IMR-90 (cell line): ENCODE measurements around the gene ATG101. TPM values are rescaled to one million over a fixed set of nuclear protein-coding genes. Genes with fewer than 3 reads are reported as not detected.

Source experiments
- ATAC-seq: fragments of 200-7000 bp; cut with Tn5 transposase; 2 replicates; pipeline ENCODE4 v1.9.1; 2020; ENCODE audit warnings: low read depth, mild to moderate bottlenecking, moderate library complexity
- Bru-seq: library from RNA; stranded (reverse); fragments of 400-500 nt; gene quantifications from one replicate; lab custom pipeline; 2021; lab: Mats Ljungman, UMichigan
- BruChase-seq, 2 experiments: library from RNA; stranded (reverse); fragments of 400-500 nt; gene quantifications; one replicate each; lab custom pipeline; 2021; lab: Mats Ljungman, UMichigan
- BruUV-seq: library from RNA; stranded (reverse); fragments of 400-500 nt; replicated peaks from 2 replicates; lab custom pipeline; 2021; lab: Mats Ljungman, UMichigan
- CTCF ChIA-PET: fragments of 300-600 bp; formaldehyde crosslinking; extraction: SDS; loops from one replicate; lab custom pipeline; 2021; ENCODE audit warnings: antibody characterized with exemption; lab: Yijun Ruan, JAX
- POLR2A ChIA-PET: fragments of 300-600 bp; sonication (Branson Sonifier 250); formaldehyde crosslinking; loops from one replicate; lab custom pipeline; 2022; ENCODE audit warnings: antibody characterized with exemption; ENCODE audit not compliant: unreplicated experiment; lab: Charles Lee
- DNase-seq: peaks from one replicate; pipeline ENCODE4 v3.0.0; 2013
- H2AFZ ChIP-seq: replicated peaks from 2 replicates; pipeline ENCODE3; 2013; ENCODE audit warnings: low read length, mild to moderate bottlenecking; ENCODE audit not compliant: poor library complexity
- H2AK5ac ChIP-seq: 2 replicates; pipeline ENCODE4 v1.6.1; 2013; ENCODE audit warnings: low read depth, low read length, inconsistent platforms
- H2AK9ac ChIP-seq: replicated peaks from 2 replicates; pipeline ENCODE3; 2013; ENCODE audit warnings: mild to moderate bottlenecking, low read depth, low read length, moderate library complexity; ENCODE audit not compliant: poor library complexity
- H2BK120ac ChIP-seq: 2 replicates; pipeline ENCODE4 v1.6.1; 2013; ENCODE audit warnings: low read depth, low read length, inconsistent platforms
- H2BK15ac ChIP-seq: 3 replicates; pipeline ENCODE4 v1.6.1; 2013; ENCODE audit warnings: low read depth, low read length, inconsistent platforms
- H2BK20ac ChIP-seq: 2 replicates; pipeline ENCODE4 v1.6.1; 2013; ENCODE audit warnings: low read depth, mild to moderate bottlenecking, inconsistent platforms, low read length, moderate library complexity
- H2BK5ac ChIP-seq: 2 replicates; pipeline ENCODE4 v1.6.1; 2013; ENCODE audit warnings: mild to moderate bottlenecking, low read depth, low read length, inconsistent platforms; ENCODE audit not compliant: poor library complexity, severe bottlenecking
- H3K14ac ChIP-seq: replicated peaks from 2 replicates; pipeline ENCODE4 v1.6.1; 2013; ENCODE audit warnings: low read depth, low read length, inconsistent platforms
- H3K18ac ChIP-seq: 2 replicates; pipeline ENCODE4 v1.6.1; 2013; ENCODE audit warnings: low read depth, low read length, control low read depth
- H3K23ac ChIP-seq: 2 replicates; pipeline ENCODE4 v1.6.1; 2013; ENCODE audit warnings: low read depth, low read length, inconsistent platforms
- H3K27ac ChIP-seq: 2 replicates; pipeline ENCODE4 v1.5.1; 2013; ENCODE audit warnings: mild to moderate bottlenecking, control low read depth, low read length; ENCODE audit not compliant: insufficient read depth
- H3K27me3 ChIP-seq: 2 replicates; pipeline ENCODE4 v1.6.1; 2013; ENCODE audit warnings: low read length; ENCODE audit not compliant: control insufficient read depth, insufficient read depth
- H3K36me3 ChIP-seq: 2 replicates; pipeline ENCODE4 v1.6.1; 2013; ENCODE audit warnings: low read length, mixed read lengths; ENCODE audit not compliant: control insufficient read depth, insufficient read depth
- H3K4ac ChIP-seq: 2 replicates; pipeline ENCODE4 v1.6.1; 2013; ENCODE audit warnings: low read depth, low read length, inconsistent platforms
- H3K4me1 ChIP-seq: 2 replicates; pipeline ENCODE4 v1.6.1; 2013; ENCODE audit warnings: low read length, mixed read lengths; ENCODE audit not compliant: control insufficient read depth, insufficient read depth
- H3K4me2 ChIP-seq: 2 replicates; pipeline ENCODE4 v1.6.1; 2013; ENCODE audit warnings: low read depth, mild to moderate bottlenecking, control low read depth, low read length, moderate library complexity
- H3K4me3 ChIP-seq: 2 replicates; pipeline ENCODE4 v1.5.1; 2013; ENCODE audit warnings: low read depth, mild to moderate bottlenecking, control low read depth, low read length, moderate library complexity; ENCODE audit not compliant: insufficient read depth
- H3K56ac ChIP-seq: 2 replicates; pipeline ENCODE4 v1.6.1; 2013; ENCODE audit warnings: low read length, inconsistent platforms; ENCODE audit not compliant: insufficient read depth; ENCODE audit errors: extremely low read depth
- H3K79me1 ChIP-seq, 2 experiments: 2 replicates each; pipeline ENCODE4 v1.6.1; 2013; ENCODE audit warnings: low read length in 2 of 2, inconsistent platforms in 1 of 2, low read depth in 1 of 2
- H3K9ac ChIP-seq: 2 replicates; pipeline ENCODE4 v1.6.1; 2013; ENCODE audit warnings: low read depth, low read length, control low read depth
- H3K9me1 ChIP-seq: 2 replicates; pipeline ENCODE4 v1.6.1; 2013; ENCODE audit warnings: low read length, inconsistent platforms; ENCODE audit not compliant: insufficient read depth
- H3K9me3 ChIP-seq: 2 replicates; pipeline ENCODE4 v1.6.1; 2013; ENCODE audit warnings: low read length; ENCODE audit not compliant: control insufficient read depth, insufficient read depth
- H4K20me1 ChIP-seq: 2 replicates; pipeline ENCODE4 v1.6.1; 2013; ENCODE audit warnings: low read length, inconsistent platforms; ENCODE audit not compliant: insufficient read depth
- H4K5ac ChIP-seq: 2 replicates; pipeline ENCODE4 v1.6.1; 2013; ENCODE audit warnings: mild to moderate bottlenecking, low read depth, low read length, control low read depth
- H4K8ac ChIP-seq, 2 experiments: 2 replicates each; pipeline ENCODE4 v1.6.1; 2013; ENCODE audit warnings: low read depth in 2 of 2, low read length in 2 of 2, control low read depth in 1 of 2, inconsistent platforms in 1 of 2
- H4K91ac ChIP-seq: 2 replicates; pipeline ENCODE4 v1.6.1; 2013; ENCODE audit warnings: low read depth, low read length, inconsistent platforms; ENCODE audit not compliant: insufficient read depth
- BHLHE40 ChIP-seq: fragments of 150-350 bp; IDR thresholded peaks from 2 replicates; pipeline ENCODE4 v1.6.1; 2016; ENCODE audit warnings: mild to moderate bottlenecking, low read depth, low read length
- CHD1 ChIP-seq: IDR thresholded peaks from 2 replicates; pipeline ENCODE4 v1.6.1; 2012; ENCODE audit warnings: low read depth, low read length, improper control_type of control experiment
- CTCF ChIP-seq: conservative IDR thresholded peaks from 2 replicates; pipeline ENCODE4 v1.5.1; 2012; ENCODE audit warnings: mild to moderate bottlenecking, low read depth, low read length, improper control_type of control experiment
- ELK1 ChIP-seq: fragments of 150-350 bp; IDR thresholded peaks from 2 replicates; pipeline ENCODE4 v1.6.1; 2016; ENCODE audit warnings: low read depth, mild to moderate bottlenecking, low read length, moderate library complexity, borderline replicate concordance
- FOS ChIP-seq: fragments of 150-350 bp; IDR thresholded peaks from 2 replicates; pipeline ENCODE4 v1.6.1; 2016; ENCODE audit warnings: low read depth, low read length
- MAFK ChIP-seq: IDR thresholded peaks from 2 replicates; pipeline ENCODE4 v1.6.1; 2012; ENCODE audit warnings: low read depth, low read length, improper control_type of control experiment
- MAZ ChIP-seq: IDR thresholded peaks from 2 replicates; pipeline ENCODE4 v1.6.1; 2012; ENCODE audit warnings: low read depth, mild to moderate bottlenecking, low read length, improper control_type of control experiment, moderate library complexity, borderline replicate concordance
- MXI1 ChIP-seq: IDR thresholded peaks from 2 replicates; pipeline ENCODE4 v1.6.1; 2012; ENCODE audit warnings: low read depth, mild to moderate bottlenecking, low read length, moderate library complexity, borderline replicate concordance
- POLR2A ChIP-seq: IDR thresholded peaks from 2 replicates; pipeline ENCODE4 v1.6.1; 2012; ENCODE audit warnings: mild to moderate bottlenecking, low read depth, low read length
- RAD21 ChIP-seq: IDR thresholded peaks from 2 replicates; pipeline ENCODE4 v1.6.1; 2012; ENCODE audit warnings: low read length, improper control_type of control experiment
- RFX5 ChIP-seq: IDR thresholded peaks from 2 replicates; pipeline ENCODE4 v1.8.0; 2012; ENCODE audit warnings: low read depth, mild to moderate bottlenecking, low read length, moderate library complexity
- SMC3 ChIP-seq: fragments of 150-350 bp; IDR thresholded peaks from 2 replicates; pipeline ENCODE4 v1.6.1; 2016; ENCODE audit warnings: low read depth, mild to moderate bottlenecking, antibody characterized with exemption, low read length, moderate library complexity
- WGBS, 2 experiments: methylation state at CpG; one replicate each; pipeline versions ENCODE4 v1.1.5 to v1.1.7; 2013; ENCODE audit warnings: missing lambda C conversion rate in 2 of 2; ENCODE audit not compliant: insufficient read length in 1 of 2; ENCODE audit errors: extremely low coverage in 2 of 2; 5-methylcytosine and 5-hydroxymethylcytosine counted together
- dilution Hi-C: fragments of 300-500 bp; cut with HindIII; formaldehyde crosslinking; loops from one replicate; pipeline ENCODE4 v1.14.3; 2018; ENCODE audit warnings: low sequenced_read_pairs; ENCODE audit not compliant: unreplicated experiment
- in situ Hi-C: fragments of 300-500 bp; cut with MboI; formaldehyde crosslinking; loops from 3 replicates; pipeline ENCODE4 v1.14.3; 2019; ENCODE audit warnings: low sequenced_read_pairs, inconsistent platforms, mixed read lengths
- intact Hi-C: fragments of 100-400 bp; cut with micrococcal nuclease; formaldehyde crosslinking; loops from 2 replicates; pipeline ENCODE4 v1.10.0; 2022
- long read RNA-seq: library from polyadenylated mRNA; unstranded; transcript quantifications from one replicate; pipeline ENCODE4 v2.0.0, GENCODE V29; 2021; ENCODE audit not compliant: unreplicated experiment
- polyA plus RNA-seq, 3 experiments: library from polyadenylated mRNA; depleted of rRNA; stranded (reverse); fragments of >200 nt; gene quantifications; 2 replicates each; pipeline ENCODE4 v1.2.3, GENCODE V29; 2012; ENCODE audit warnings: low replicate concordance in 1 of 3
- total RNA-seq: library from RNA; depleted of rRNA; stranded (reverse); fragments of >200 nt; gene quantifications from 2 replicates; pipeline ENCODE4 v1.2.3, GENCODE V29; 2012; rRNA removed

Gene ATG101
- 158 and 167 TPM in 2 replicates for total RNA-seq
- polyA plus RNA-seq (2012; rRNA removed), result 93.9 and 113 TPM in 2 replicates
- polyA plus RNA-seq (2012; cell fraction: cytosol; rRNA removed), result 181 and 193 TPM in 2 replicates
- 267 and 321 TPM in 2 replicates for polyA plus RNA-seq (2012; cell fraction: nucleus; rRNA removed; ENCODE audit: low replicate concordance)
- Bru-seq, nascent RNA, result percentile 91 among the genes with signal in this experiment
- BruChase-seq, experiment 1, labeled RNA remaining after a 6-hour chase, result percentile 66 among the genes with signal in this experiment
- BruChase-seq, experiment 2, labeled RNA remaining after a 2-hour chase, result percentile 73 among the genes with signal in this experiment
- long read RNA-seq, transcript ATG101-207 (4 exons, 846 nt), result minor isoform, 11 of 113 reads
- long read RNA-seq, transcript ATG101-201 (4 exons, 1,439 nt), result major isoform, 88 of 113 reads
- long read RNA-seq, partial matches to known transcripts, result 8 of 113 reads
- long read RNA-seq, other reads (novel, unspliced or antisense), result 5 of 113 reads

GRCh38 chr12:52069327-52070184 is at the start of gene ATG101:
Gene ATG101, plus strand, starts transcription at chr12:52069978. Its CDS starts 3,673 bp downstream, at chr12:52073651.
- peaks cover 25% of the 10 kb centered on the region for H3K9me1 ChIP-seq
- 0% methylated on average over 8 of the region's 60 CpGs; no CpG with 5 or more reads in 1 of the 2 experiments for WGBS, 2 experiments
- H3K14ac ChIP-seq, result peak within 1 kb of the TSS; percentile 100
- H4K5ac ChIP-seq, result peak within 1 kb of the TSS; percentile 90
- H3K4me2 ChIP-seq, result peak within 1 kb of the TSS; percentile 99
- ChIA-PET POLR2A (no interaction called here), CTCF (interaction anchor here (1.0 to 1.9 kb wide), 4 partner anchors 13 to 76 kb away, joined by 3 to 9 read pairs (median 6); no protein-coding TSS in a partner anchor)
- H3K27ac ChIP-seq, result peak within 1 kb of the TSS; percentile 89
- H3K9ac ChIP-seq, result peak within 1 kb of the TSS; percentile 88
- ATAC-seq (peak; percentile 98), DNase-seq (peak; percentile 96)
- peak within 1 kb of the TSS; percentile 96 for H2AK5ac ChIP-seq
- H4K91ac ChIP-seq, result peak within 1 kb of the TSS; percentile 100
- H3K9me3 ChIP-seq, result no peaks in the 10 kb centered on the region
- H3K23ac ChIP-seq, result peak within 1 kb of the TSS; percentile 95
- peak within 1 kb of the TSS; percentile 100 for H2BK120ac ChIP-seq
- TF ChIP-seq CHD1, result no peak; the same call in none of the 2 replicates
- TF ChIP-seq POLR2A, result peak; percentile 90
- peak; percentile 31 for TF ChIP-seq RAD21
- peak; percentile 92 for TF ChIP-seq CTCF
- no peak for TF ChIP-seq RFX5
- TF ChIP-seq FOS, result peak; percentile 54; the same call in 1 of the 2 replicates
- peak; percentile 73; the same call in 1 of the 2 replicates for TF ChIP-seq MXI1
- no peak for TF ChIP-seq MAFK
- 0 out of 2 replicates have a peak, but pooled peaks have one; percentile 58 for TF ChIP-seq ELK1
- TF ChIP-seq SMC3, result peak; percentile 19; the same call in 1 of the 2 replicates
- peak; percentile 99 for TF ChIP-seq BHLHE40
- TF ChIP-seq MAZ, result peak; percentile 91
- BruUV-seq, result no TSS peak
- peaks cover 11% of the 10 kb centered on the region for H3K4me1 ChIP-seq
- H4K20me1 ChIP-seq, result peaks cover 47% of the 10 kb centered on the region
- peak within 1 kb of the TSS; percentile 100 for H3K4ac ChIP-seq
- peak within 1 kb of the TSS; percentile 49 to 100 for H4K8ac ChIP-seq
- H2AK9ac ChIP-seq, result peak within 1 kb of the TSS; percentile 99
- dilution Hi-C loops, result no loop called here
- peak within 1 kb of the TSS; percentile 96 for H2BK5ac ChIP-seq
- H3K4me3 ChIP-seq, result peak within 1 kb of the TSS; percentile 64
- peak within 1 kb of the TSS; percentile 99 for H2AFZ ChIP-seq
- peak within 1 kb of the TSS; percentile 100 for H2BK20ac ChIP-seq
- H3K18ac ChIP-seq, result peak within 1 kb of the TSS; percentile 95
- H3K36me3 ChIP-seq, result peaks cover 16% of the 10 kb centered on the region
- H3K27me3 ChIP-seq, result no peaks in the 10 kb centered on the region
- in situ Hi-C loops, result no loop called here
- H3K56ac ChIP-seq, result peak within 1 kb of the TSS; percentile 99
- intact Hi-C loops, result loop anchor here (2.0 kb wide), 1 partner anchor 37 kb away; no protein-coding TSS in a partner anchor
- H3K79me1 ChIP-seq, result peaks cover 0 to 49% of the 10 kb centered on the region in 2 experiments; a peak in 3 of 4 replicates
- H2BK15ac ChIP-seq, result peak within 1 kb of the TSS; percentile 98; the same call in 2 of the 3 replicates
